Measurements from ENCODE around the gene OARD1.

Gene OARD1

DNA sequence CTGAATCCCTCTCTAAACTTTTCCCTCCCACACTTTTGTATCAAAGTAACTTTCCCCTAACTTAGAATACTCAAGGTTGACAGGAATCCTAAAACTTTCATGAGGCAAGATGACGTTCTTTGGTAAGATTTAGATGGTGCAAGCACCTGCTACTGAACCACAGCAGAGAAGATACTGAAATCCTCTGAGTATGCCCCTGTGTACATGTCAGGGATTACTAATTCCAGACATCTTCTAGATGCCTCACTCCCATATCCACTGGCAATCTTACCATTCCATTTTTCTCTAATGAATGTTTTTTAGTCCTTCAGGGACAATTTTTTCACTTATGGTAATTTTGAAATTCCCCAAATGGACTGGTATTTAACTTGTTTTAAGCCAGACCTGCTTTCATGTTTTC lies 10.1 kb downstream of the OARD1 start:
- no peak for ATAC-seq

GRCh38 chr6:41061196-41061726 lies 10.9 kb downstream of the OARD1 start:
- no peak for TF ChIP-seq ZNF8 (CRISPR knock-in tag; IDR thresholded peaks at IDR 0.05)
- TF ChIP-seq ESRRG (CRISPR knock-in tag; IDR thresholded peaks at IDR 0.05): no peak
- TF ChIP-seq CSRNP3 (CRISPR knock-in tag; IDR thresholded peaks at IDR 0.05): no peak
- no peak for TF ChIP-seq ZC3H10 (CRISPR knock-in tag; IDR thresholded peaks at IDR 0.05)
- TF ChIP-seq CSDC2 (CRISPR knock-in tag; IDR thresholded peaks at IDR 0.05): no peak
- TF ChIP-seq, protein P1, sequence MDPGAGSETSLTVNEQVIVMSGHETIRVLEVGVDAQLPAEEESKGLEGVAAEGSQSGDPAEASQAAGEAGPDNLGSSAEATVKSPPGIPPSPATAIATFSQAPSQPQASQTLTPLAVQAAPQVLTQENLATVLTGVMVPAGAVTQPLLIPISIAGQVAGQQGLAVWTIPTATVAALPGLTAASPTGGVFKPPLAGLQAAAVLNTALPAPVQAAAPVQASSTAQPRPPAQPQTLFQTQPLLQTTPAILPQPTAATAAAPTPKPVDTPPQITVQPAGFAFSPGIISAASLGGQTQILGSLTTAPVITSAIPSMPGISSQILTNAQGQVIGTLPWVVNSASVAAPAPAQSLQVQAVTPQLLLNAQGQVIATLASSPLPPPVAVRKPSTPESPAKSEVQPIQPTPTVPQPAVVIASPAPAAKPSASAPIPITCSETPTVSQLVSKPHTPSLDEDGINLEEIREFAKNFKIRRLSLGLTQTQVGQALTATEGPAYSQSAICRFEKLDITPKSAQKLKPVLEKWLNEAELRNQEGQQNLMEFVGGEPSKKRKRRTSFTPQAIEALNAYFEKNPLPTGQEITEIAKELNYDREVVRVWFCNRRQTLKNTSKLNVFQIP (CRISPR knock-in tag; IDR thresholded peaks at IDR 0.05; ENCODE audit: borderline replicate concordance, low read depth): no peak
- TF ChIP-seq ZNF70 (CRISPR knock-in tag; IDR thresholded peaks at IDR 0.05): no peak
- TF ChIP-seq ISL1 (CRISPR knock-in tag; IDR thresholded peaks at IDR 0.05): no peak
- no peak for TF ChIP-seq RARB (CRISPR knock-in tag; IDR thresholded peaks at IDR 0.05)
- no peak for TF ChIP-seq OSR1 (CRISPR knock-in tag; IDR thresholded peaks at IDR 0.05)
- ATAC-seq: no peak

More for the DNA sequence above, 10.1 kb downstream of the OARD1 start:
- no peak for TF ChIP-seq TCF4 (CRISPR knock-in tag; IDR thresholded peaks at IDR 0.05; ENCODE audit: borderline replicate concordance)
- TF ChIP-seq OSR1 (CRISPR knock-in tag; IDR thresholded peaks at IDR 0.05): no peak
- no peak for TF ChIP-seq ESRRG (CRISPR knock-in tag; IDR thresholded peaks at IDR 0.05)
- TF ChIP-seq ZFP30 (CRISPR knock-in tag; IDR thresholded peaks at IDR 0.05): no peak
- no peak for TF ChIP-seq CSRNP3 (CRISPR knock-in tag; IDR thresholded peaks at IDR 0.05)
- TF ChIP-seq, protein P1 (CRISPR knock-in tag; IDR thresholded peaks at IDR 0.05; ENCODE audit: borderline replicate concordance, low read depth): no peak
- no peak for TF ChIP-seq BACH2 (CRISPR knock-in tag; IDR thresholded peaks at IDR 0.05; ENCODE audit: borderline replicate concordance)
- TF ChIP-seq SNAI2 (CRISPR knock-in tag; IDR thresholded peaks at IDR 0.05): no peak
- TF ChIP-seq, protein P2, sequence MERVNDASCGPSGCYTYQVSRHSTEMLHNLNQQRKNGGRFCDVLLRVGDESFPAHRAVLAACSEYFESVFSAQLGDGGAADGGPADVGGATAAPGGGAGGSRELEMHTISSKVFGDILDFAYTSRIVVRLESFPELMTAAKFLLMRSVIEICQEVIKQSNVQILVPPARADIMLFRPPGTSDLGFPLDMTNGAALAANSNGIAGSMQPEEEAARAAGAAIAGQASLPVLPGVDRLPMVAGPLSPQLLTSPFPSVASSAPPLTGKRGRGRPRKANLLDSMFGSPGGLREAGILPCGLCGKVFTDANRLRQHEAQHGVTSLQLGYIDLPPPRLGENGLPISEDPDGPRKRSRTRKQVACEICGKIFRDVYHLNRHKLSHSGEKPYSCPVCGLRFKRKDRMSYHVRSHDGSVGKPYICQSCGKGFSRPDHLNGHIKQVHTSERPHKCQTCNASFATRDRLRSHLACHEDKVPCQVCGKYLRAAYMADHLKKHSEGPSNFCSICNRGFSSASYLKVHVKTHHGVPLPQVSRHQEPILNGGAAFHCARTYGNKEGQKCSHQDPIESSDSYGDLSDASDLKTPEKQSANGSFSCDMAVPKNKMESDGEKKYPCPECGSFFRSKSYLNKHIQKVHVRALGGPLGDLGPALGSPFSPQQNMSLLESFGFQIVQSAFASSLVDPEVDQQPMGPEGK (CRISPR knock-in tag; IDR thresholded peaks at IDR 0.05; ENCODE audit: borderline replicate concordance): no peak
- no peak for TF ChIP-seq TOX (CRISPR knock-in tag; IDR thresholded peaks at IDR 0.05; ENCODE audit: borderline replicate concordance)
- no peak for TF ChIP-seq ZC3H10 (CRISPR knock-in tag; IDR thresholded peaks at IDR 0.05)
- no peak for TF ChIP-seq GLIS3 (CRISPR knock-in tag; IDR thresholded peaks at IDR 0.05)
- no peak for TF ChIP-seq ZNF70 (CRISPR knock-in tag; IDR thresholded peaks at IDR 0.05)
- no peak for TF ChIP-seq ZFP3 (CRISPR knock-in tag; IDR thresholded peaks at IDR 0.05)
- no peak for TF ChIP-seq ISL1 (CRISPR knock-in tag; IDR thresholded peaks at IDR 0.05)
- TF ChIP-seq ZNF8 (CRISPR knock-in tag; IDR thresholded peaks at IDR 0.05): no peak
- no peak for TF ChIP-seq RARB (CRISPR knock-in tag; IDR thresholded peaks at IDR 0.05)

DNA sequence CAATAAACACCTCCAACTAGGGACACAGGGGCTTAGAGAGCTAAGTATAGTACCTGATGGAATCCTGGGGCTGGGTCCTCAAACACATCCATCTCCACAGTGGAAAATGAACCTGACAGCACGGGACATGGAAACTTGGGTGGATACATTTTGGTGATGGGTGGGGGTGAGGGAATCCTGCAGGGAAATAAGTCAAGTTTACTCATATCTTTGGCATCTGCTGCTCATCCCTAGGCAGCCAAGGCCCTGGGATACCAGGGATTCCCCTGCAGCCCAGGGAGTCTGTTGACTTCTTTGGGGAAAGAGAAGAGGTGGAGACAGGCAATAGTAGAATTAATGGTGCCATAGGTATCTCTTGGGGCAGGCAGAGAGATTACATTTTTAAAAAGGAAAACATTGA lies 12.6 kb downstream of the OARD1 start:
- no peak for TF ChIP-seq TCF4 (CRISPR knock-in tag; IDR thresholded peaks at IDR 0.05; ENCODE audit: borderline replicate concordance)
- no peak for TF ChIP-seq OSR1 (CRISPR knock-in tag; IDR thresholded peaks at IDR 0.05)
- TF ChIP-seq CREB5 (CRISPR knock-in tag; IDR thresholded peaks at IDR 0.05; ENCODE audit: low read depth): no peak
- peak; percentile 58 for ATAC-seq

All from SK-N-SH treated with all-trans-retinoic acid at 6 μM for 48 hours (cell line).